Erythroblast (primary cell): Measurements from ENCODE around the gene CXCR1.

Experiments used
- GATA1 ChIP-seq: IDR thresholded peaks from 2 replicates; pipeline ENCODE4 v1.6.1; 2011; ENCODE audit warnings: low read depth, mild to moderate bottlenecking, control low read depth, low read length, moderate library complexity
- POLR2A ChIP-seq: IDR thresholded peaks from 2 replicates; pipeline ENCODE4 v1.6.1; 2011; ENCODE audit warnings: mild to moderate bottlenecking, low read length

DNA sequence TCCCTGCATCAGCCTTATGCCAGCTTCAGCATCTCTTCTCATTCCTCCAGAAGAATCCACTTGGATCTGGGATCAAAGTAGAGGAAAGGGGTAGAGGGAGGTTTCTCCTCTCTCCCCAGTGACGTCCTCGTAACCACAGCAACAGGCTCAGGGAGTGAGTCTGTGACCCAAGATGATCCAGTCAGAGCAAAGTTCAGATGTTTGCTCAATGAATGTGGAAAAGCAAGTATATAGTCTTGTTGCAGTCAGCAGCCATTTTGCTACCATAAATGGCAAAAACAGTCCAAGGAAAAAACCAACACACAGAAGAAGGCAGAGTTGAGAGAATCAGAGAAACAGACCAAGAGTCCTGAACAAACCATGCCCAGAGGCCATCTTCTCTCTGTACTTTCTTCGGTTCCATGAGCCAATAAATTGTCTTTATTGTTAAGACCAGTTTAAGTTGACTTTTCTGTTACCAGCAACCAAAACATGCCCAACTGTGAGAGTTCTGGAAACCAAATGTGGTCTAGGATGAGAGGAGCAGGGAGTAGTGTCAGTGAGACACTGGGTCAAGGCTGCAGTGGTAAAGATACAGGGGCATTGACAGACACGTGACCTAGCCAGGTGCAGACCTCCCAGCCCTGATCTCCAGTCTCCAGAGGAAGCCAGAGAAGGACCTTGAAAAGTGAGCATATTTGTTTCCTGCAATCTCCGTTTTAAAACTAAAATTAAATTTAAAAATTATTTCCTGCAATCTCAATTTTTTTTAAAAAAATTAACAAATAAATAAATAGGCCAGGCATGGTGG, 3.2 kb upstream of the CXCR1 start:
- TF ChIP-seq POLR2A (no peak), GATA1 (no peak)
